Suprapubic skin (tissue), 4 donors: Measurements from ENCODE around the gene MYZAP.

Source experiments
- EP300 ChIP-seq: sonication (generic); formaldehyde crosslinking; IDR thresholded peaks from one replicate; pipeline ENCODE4 v1.6.1; 2017; ENCODE audit warnings: antibody characterized with exemption
- POLR2A ChIP-seq, 2 donors: fragments of 450-650 bp; IDR thresholded peaks; one replicate each; pipeline ENCODE4 v1.6.1; 2017; ENCODE audit warnings: antibody characterized with exemption in 2 of 2, mild to moderate bottlenecking in 2 of 2, moderate library complexity in 2 of 2
- POLR2AphosphoS5 ChIP-seq, 3 donors: sonication (generic); formaldehyde crosslinking; IDR thresholded peaks; one replicate each; pipeline ENCODE4 v1.6.1; 2017; ENCODE audit warnings: antibody characterized with exemption in 3 of 3
- TF ChIP-seq, protein P1 (sequence below), 2 donors: fragments of 200-600 bp in 1 of 2; fragments of 450-650 bp in 1 of 2; sonication (generic) in 1 of 2; IDR thresholded peaks; one replicate each; pipeline ENCODE4 v1.5.1; 2016 to 2019; ENCODE audit warnings: antibody characterized with exemption in 2 of 2, mild to moderate bottlenecking in 1 of 2, moderate library complexity in 1 of 2

DNA sequence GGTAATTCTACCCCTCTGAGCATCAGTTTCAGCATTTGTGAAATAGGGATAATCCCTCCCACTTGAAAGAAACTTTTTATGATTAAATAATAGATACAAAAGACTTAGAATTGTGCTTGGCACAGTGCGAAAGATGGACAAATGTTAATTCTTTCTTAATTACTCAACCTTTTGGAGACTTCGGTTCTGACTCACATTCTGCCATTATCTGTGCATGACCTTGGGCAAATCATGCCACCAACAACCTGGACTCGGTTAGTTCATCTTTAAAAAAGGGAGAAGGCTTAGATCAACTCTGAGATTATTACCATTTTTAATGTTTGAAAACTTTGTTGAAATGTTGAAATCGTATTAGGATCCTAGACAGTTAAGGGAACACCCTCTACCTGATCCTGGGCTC lies 74.2 kb downstream of the MYZAP start:
- TF ChIP-seq, protein P1, sequence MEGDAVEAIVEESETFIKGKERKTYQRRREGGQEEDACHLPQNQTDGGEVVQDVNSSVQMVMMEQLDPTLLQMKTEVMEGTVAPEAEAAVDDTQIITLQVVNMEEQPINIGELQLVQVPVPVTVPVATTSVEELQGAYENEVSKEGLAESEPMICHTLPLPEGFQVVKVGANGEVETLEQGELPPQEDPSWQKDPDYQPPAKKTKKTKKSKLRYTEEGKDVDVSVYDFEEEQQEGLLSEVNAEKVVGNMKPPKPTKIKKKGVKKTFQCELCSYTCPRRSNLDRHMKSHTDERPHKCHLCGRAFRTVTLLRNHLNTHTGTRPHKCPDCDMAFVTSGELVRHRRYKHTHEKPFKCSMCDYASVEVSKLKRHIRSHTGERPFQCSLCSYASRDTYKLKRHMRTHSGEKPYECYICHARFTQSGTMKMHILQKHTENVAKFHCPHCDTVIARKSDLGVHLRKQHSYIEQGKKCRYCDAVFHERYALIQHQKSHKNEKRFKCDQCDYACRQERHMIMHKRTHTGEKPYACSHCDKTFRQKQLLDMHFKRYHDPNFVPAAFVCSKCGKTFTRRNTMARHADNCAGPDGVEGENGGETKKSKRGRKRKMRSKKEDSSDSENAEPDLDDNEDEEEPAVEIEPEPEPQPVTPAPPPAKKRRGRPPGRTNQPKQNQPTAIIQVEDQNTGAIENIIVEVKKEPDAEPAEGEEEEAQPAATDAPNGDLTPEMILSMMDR (IDR thresholded peaks at IDR 0.05): no peak
- TF ChIP-seq POLR2AphosphoS5 (IDR thresholded peaks at IDR 0.05) (no peak), EP300 (no peak), POLR2A (IDR thresholded peaks at IDR 0.05) (no peak)
